ENCODE results near the gene UQCRQ. TPM values are rescaled to one million over a fixed set of nuclear protein-coding genes. Genes with fewer than 3 reads are reported as not detected.
A peak's percentile ranks its signal among the peaks of the same experiment; 100 is the strongest.

UQCRQ gene
- total and polyA plus RNA-seq, 9 of the 15 experiments (the other 6 are each of a cell fraction or from before 2014, with no cell fraction given) = 235 to 2,421 (median 883) TPM

DNA sequence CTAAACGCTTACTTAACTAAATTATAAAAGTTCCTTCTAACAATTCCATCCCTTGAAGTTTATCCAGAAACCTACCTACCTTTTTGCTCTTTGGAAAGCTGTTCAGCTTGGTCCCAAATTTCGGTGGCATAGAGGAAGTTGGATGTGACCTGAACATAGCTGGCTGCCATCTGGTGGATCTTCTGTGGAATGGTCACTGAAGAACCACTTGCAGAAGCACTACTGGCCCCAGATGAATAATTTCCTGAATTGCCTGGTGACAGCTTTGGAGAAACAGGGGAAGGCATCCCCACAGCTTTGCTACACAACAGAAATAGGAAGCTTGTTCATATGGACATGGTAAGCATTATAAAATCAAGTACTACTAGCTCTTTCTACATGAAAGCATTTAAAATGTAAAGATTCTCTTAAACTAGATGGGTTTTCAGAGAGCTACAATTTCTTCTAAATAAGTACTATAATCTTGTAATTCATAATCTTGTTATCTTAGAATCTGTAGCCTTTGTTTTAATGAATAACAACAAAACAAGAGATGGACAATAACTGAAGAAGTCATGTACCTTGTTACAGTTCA, 16.9 kb downstream of the UQCRQ start (continued):
- TF ChIP-seq JUND (IDR thresholded peaks at IDR 0.05; ENCODE audit: borderline replicate concordance, low read depth, low read length) (peak; percentile 44; the same call in 1 of the 2 replicates), JUND (tag; IDR thresholded peaks at IDR 0.05; ENCODE audit: borderline replicate concordance, low read depth, low read length) (no peak), ILF3 (IDR thresholded peaks at IDR 0.05; ENCODE audit: borderline replicate concordance) (no peak), ZNF146 (CRISPR knock-in tag; IDR thresholded peaks at IDR 0.05; ENCODE audit: unreplicated experiment) (no peak), ZC3H4 (CRISPR knock-in tag; IDR thresholded peaks at IDR 0.05; ENCODE audit: borderline replicate concordance) (no peak), RAD21 (CRISPR knock-in tag; conservative IDR thresholded peaks at IDR 0.05 in 1 of 2, IDR thresholded peaks at IDR 0.05 in 1 of 2) (peak; percentile 83 to 88), SMARCA5 (IDR thresholded peaks at IDR 0.05) (no peak)
- TF ChIP-seq, protein P1, sequence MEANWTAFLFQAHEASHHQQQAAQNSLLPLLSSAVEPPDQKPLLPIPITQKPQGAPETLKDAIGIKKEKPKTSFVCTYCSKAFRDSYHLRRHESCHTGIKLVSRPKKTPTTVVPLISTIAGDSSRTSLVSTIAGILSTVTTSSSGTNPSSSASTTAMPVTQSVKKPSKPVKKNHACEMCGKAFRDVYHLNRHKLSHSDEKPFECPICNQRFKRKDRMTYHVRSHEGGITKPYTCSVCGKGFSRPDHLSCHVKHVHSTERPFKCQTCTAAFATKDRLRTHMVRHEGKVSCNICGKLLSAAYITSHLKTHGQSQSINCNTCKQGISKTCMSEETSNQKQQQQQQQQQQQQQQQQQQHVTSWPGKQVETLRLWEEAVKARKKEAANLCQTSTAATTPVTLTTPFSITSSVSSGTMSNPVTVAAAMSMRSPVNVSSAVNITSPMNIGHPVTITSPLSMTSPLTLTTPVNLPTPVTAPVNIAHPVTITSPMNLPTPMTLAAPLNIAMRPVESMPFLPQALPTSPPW (CRISPR knock-in tag; IDR thresholded peaks at IDR 0.05) = peak; percentile 19; the same call in 1 of the 2 replicates
- TF ChIP-seq, protein P2, sequence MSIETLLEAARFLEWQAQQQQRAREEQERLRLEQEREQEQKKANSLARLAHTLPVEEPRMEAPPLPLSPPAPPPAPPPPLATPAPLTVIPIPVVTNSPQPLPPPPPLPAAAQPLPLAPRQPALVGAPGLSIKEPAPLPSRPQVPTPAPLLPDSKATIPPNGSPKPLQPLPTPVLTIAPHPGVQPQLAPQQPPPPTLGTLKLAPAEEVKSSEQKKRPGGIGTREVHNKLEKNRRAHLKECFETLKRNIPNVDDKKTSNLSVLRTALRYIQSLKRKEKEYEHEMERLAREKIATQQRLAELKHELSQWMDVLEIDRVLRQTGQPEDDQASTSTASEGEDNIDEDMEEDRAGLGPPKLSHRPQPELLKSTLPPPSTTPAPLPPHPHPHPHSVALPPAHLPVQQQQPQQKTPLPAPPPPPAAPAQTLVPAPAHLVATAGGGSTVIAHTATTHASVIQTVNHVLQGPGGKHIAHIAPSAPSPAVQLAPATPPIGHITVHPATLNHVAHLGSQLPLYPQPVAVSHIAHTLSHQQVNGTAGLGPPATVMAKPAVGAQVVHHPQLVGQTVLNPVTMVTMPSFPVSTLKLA (conservative IDR thresholded peaks at IDR 0.05) = 0 out of 4 replicates have a peak, but pooled peaks of 1 of the 2 experiments have one; percentile 16
- TF ChIP-seq, protein P3, sequence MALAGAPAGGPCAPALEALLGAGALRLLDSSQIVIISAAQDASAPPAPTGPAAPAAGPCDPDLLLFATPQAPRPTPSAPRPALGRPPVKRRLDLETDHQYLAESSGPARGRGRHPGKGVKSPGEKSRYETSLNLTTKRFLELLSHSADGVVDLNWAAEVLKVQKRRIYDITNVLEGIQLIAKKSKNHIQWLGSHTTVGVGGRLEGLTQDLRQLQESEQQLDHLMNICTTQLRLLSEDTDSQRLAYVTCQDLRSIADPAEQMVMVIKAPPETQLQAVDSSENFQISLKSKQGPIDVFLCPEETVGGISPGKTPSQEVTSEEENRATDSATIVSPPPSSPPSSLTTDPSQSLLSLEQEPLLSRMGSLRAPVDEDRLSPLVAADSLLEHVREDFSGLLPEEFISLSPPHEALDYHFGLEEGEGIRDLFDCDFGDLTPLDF (CRISPR knock-in tag; IDR thresholded peaks at IDR 0.05) = no peak
